GM21717 (cell line): ENCODE measurements around the gene TWIST1.

Experiments
- ATAC-seq: cut with Tn5 transposase; IDR thresholded peaks from one replicate; pipeline ENCODE4 v1.9.1; 2021; ENCODE audit warnings: mild to moderate bottlenecking, moderate library complexity; ENCODE audit not compliant: unreplicated experiment

The TWIST1 gene

GRCh38 chr7:19113855-19114550 is 3.4 kb downstream of the TWIST1 start:
- ATAC-seq, result no peak

- no peak for ATAC-seq
Measured at GRCh38 chr7:19113002-19113350, 4.5 kb downstream of the TWIST1 start.

- no peak for ATAC-seq
Measured at GRCh38 chr7:19112274-19113001, 5.0 kb downstream of the TWIST1 start.

GRCh38 chr7:19111474-19112273 is 5.8 kb downstream of the TWIST1 start:
- ATAC-seq, result no peak

- ATAC-seq, result no peak
Measured at GRCh38 chr7:19110776-19111175, 6.7 kb downstream of the TWIST1 start.

- no peak for ATAC-seq
Measured at GRCh38 chr7:19110026-19110730, 7.3 kb downstream of the TWIST1 start.

GRCh38 chr7:19109000-19109946 is 8.2 kb downstream of the TWIST1 start:
- ATAC-seq, result no peak

GRCh38 chr7:19107356-19108146 is 9.9 kb downstream of the TWIST1 start:
- ATAC-seq, result no peak

- no peak for ATAC-seq
Measured at GRCh38 chr7:19107081-19107355, 10.4 kb downstream of the TWIST1 start.

GRCh38 chr7:19106241-19107080 is 11.0 kb downstream of the TWIST1 start:
- no peak for ATAC-seq

- ATAC-seq, result no peak
Measured at GRCh38 chr7:19105546-19105945, 11.9 kb downstream of the TWIST1 start.

GRCh38 chr7:19104811-19105210 is 12.6 kb downstream of the TWIST1 start:
- no peak for ATAC-seq

- ATAC-seq, result no peak
Measured at GRCh38 chr7:19102884-19103283, 14.6 kb downstream of the TWIST1 start.

GRCh38 chr7:19101909-19102308 is 15.5 kb downstream of the TWIST1 start:
- no peak for ATAC-seq

- ATAC-seq, result no peak
Measured at GRCh38 chr7:19101472-19101871, 16.0 kb downstream of the TWIST1 start.

- no peak for ATAC-seq
Measured at GRCh38 chr7:19099924-19100323, 17.5 kb downstream of the TWIST1 start.

GRCh38 chr7:19099194-19099593 is 18.2 kb downstream of the TWIST1 start:
- no peak for ATAC-seq

GRCh38 chr7:19098510-19098909 is 18.9 kb downstream of the TWIST1 start:
- no peak for ATAC-seq
